Esophagus muscularis mucosa (tissue), 3 donors: ENCODE data around the gene CCNB1.

Experiments
- POLR2A ChIP-seq: fragments of 450-650 bp; IDR thresholded peaks from one replicate; pipeline ENCODE4 v1.6.1; 2017; ENCODE audit warnings: antibody characterized with exemption, moderate library complexity, mild to moderate bottlenecking, low read depth
- TF ChIP-seq, protein P1 (sequence below), 3 experiments: fragments of 200-600 bp in 2 of 3; fragments of 450-650 bp in 1 of 3; sonication (generic) in 2 of 3; IDR thresholded peaks; one replicate each; pipeline ENCODE4 v1.5.1; 2017 to 2019; ENCODE audit warnings: antibody characterized with exemption in 3 of 3, mild to moderate bottlenecking in 2 of 3, moderate library complexity in 1 of 3

DNA sequence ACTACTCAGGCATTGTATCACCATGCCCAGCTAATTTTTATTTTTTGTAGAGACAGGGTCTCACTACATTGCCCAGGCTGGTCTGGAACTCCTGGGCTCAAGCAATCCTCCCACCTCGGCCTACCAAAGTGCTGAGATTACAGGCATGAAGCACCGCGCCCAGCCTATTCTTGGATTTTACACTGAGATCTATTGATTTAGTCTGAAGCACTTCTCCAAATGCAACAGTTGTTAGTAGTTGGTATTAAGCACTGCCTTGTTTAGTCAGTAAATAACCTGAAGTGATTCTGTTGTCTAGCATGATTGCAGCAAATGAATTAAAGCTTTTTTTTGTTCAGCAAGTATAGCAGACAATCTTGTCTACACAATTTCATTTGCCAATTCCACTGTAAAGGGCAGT is 8.9 kb upstream of the CCNB1 start:
- no peak for TF ChIP-seq POLR2A
- TF ChIP-seq, protein P1, sequence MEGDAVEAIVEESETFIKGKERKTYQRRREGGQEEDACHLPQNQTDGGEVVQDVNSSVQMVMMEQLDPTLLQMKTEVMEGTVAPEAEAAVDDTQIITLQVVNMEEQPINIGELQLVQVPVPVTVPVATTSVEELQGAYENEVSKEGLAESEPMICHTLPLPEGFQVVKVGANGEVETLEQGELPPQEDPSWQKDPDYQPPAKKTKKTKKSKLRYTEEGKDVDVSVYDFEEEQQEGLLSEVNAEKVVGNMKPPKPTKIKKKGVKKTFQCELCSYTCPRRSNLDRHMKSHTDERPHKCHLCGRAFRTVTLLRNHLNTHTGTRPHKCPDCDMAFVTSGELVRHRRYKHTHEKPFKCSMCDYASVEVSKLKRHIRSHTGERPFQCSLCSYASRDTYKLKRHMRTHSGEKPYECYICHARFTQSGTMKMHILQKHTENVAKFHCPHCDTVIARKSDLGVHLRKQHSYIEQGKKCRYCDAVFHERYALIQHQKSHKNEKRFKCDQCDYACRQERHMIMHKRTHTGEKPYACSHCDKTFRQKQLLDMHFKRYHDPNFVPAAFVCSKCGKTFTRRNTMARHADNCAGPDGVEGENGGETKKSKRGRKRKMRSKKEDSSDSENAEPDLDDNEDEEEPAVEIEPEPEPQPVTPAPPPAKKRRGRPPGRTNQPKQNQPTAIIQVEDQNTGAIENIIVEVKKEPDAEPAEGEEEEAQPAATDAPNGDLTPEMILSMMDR (IDR thresholded peaks at IDR 0.05): no peak
